Measurements from ENCODE around the gene MUC5AC.

Gene MUC5AC

DNA sequence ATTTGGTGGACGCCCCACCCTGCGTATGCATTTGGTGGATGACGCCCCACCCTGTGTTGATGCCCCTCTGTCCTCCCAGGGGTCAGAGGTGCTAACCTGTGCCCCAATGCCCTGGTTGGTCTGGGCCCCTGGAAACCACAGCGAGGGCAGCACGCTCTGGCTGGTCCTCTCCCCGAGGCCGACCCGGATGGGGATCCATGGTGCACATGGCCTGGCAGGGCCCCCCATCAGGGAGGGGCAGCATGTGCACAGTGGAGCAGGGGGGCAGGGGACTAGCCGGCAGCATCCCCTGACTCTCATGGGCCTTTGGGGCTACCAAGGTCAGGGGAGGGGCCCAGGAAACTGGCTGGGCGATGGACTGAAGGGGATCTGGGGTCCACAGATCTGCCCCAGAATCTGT, 7.6 kb upstream of the MUC5AC start:
- Histone ChIP-seq H3K4me3 (ENCODE audit: low read depth in 1 of 2, low read length in 2 of 2) (no peak overlapping the region), H3K9ac (ENCODE audit: low read depth, low read length) (no peak overlapping the region), H3K4me1 (ENCODE audit: insufficient read depth, low read length) (no peaks in the 10 kb centered on the region), H3K4me2 (ENCODE audit: insufficient read depth, low read length) (no peak overlapping the region), H3K36me3 (ENCODE audit: insufficient read depth, low read length) (no peaks in the 10 kb centered on the region), H3K27ac (ENCODE audit: low read length) (no peak overlapping the region), H3K79me2 (ENCODE audit: insufficient read depth, low read length) (no peaks in the 10 kb centered on the region), H2AFZ (ENCODE audit: low read depth, low read length) (no peak overlapping the region), H3K9me3 (ENCODE audit: insufficient read depth, low read length, severe bottlenecking) (no peaks in the 10 kb centered on the region), H4K20me1 (ENCODE audit: insufficient read depth, low read length) (no peaks in the 10 kb centered on the region; the same call in 1 of the 2 replicates), H3K27me3 (ENCODE audit: insufficient read depth, low read length, poor library complexity) (no peaks in the 10 kb centered on the region)
- DNase-seq (no peak), ATAC-seq (ENCODE audit: insufficient read depth, low read depth) (no peak)
- no peak for TF ChIP-seq EZH2 (IDR thresholded peaks at IDR 0.05; ENCODE audit: borderline replicate concordance, low read depth, low read length, severe bottlenecking)

DNA sequence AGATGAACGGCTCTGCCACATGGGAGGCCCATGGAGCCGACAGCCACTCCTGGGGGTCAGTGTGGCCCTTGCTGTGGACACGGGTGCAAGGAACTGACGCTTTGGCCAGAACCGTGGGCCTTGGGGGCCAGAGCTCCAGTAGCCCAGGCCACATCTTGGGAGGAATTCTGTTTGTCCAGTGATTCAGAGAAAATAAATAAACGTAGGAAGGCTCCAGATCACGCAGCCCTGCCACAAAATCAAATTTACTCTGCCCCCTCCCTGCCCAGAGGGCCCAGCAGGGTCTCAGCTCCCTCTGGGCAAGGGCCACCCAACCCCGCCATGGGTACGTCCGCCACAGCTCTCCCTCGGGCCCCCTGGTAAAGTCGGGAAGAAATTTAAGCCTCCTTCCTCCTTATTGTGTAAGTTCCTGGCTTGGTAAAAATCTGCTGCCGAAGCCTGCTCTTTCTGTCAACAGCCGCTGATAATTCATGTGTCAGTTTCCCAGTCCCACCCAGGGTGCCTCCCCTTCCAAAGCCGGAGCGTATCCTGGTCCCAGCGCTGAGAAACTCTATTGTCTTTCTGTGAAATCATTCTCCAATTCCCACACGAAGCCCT, 6.9 kb upstream of the MUC5AC start:
- Histone ChIP-seq H3K79me2 (ENCODE audit: insufficient read depth, low read length) (no peaks in the 10 kb centered on the region), H3K4me1 (ENCODE audit: insufficient read depth, low read length) (no peaks in the 10 kb centered on the region), H2AFZ (ENCODE audit: low read depth, low read length) (no peak overlapping the region), H3K27me3 (ENCODE audit: insufficient read depth, low read length, poor library complexity) (no peaks in the 10 kb centered on the region), H3K27ac (ENCODE audit: low read length) (no peak overlapping the region), H3K9ac (ENCODE audit: low read depth, low read length) (no peak overlapping the region), H3K4me3 (ENCODE audit: low read depth in 1 of 2, low read length in 2 of 2) (no peak overlapping the region), H3K36me3 (ENCODE audit: insufficient read depth, low read length) (no peaks in the 10 kb centered on the region), H3K9me3 (ENCODE audit: insufficient read depth, low read length, severe bottlenecking) (peaks cover 5% of the 10 kb centered on the region), H4K20me1 (ENCODE audit: insufficient read depth, low read length) (no peaks in the 10 kb centered on the region; the same call in 1 of the 2 replicates), H3K4me2 (ENCODE audit: insufficient read depth, low read length) (no peak overlapping the region)
- TF ChIP-seq, protein P1, sequence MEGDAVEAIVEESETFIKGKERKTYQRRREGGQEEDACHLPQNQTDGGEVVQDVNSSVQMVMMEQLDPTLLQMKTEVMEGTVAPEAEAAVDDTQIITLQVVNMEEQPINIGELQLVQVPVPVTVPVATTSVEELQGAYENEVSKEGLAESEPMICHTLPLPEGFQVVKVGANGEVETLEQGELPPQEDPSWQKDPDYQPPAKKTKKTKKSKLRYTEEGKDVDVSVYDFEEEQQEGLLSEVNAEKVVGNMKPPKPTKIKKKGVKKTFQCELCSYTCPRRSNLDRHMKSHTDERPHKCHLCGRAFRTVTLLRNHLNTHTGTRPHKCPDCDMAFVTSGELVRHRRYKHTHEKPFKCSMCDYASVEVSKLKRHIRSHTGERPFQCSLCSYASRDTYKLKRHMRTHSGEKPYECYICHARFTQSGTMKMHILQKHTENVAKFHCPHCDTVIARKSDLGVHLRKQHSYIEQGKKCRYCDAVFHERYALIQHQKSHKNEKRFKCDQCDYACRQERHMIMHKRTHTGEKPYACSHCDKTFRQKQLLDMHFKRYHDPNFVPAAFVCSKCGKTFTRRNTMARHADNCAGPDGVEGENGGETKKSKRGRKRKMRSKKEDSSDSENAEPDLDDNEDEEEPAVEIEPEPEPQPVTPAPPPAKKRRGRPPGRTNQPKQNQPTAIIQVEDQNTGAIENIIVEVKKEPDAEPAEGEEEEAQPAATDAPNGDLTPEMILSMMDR (IDR thresholded peaks at IDR 0.05; ENCODE audit: borderline replicate concordance, extremely low read depth, low read length, poor library complexity, severe bottlenecking), result no peak
- TF ChIP-seq EZH2 (IDR thresholded peaks at IDR 0.05; ENCODE audit: borderline replicate concordance, low read depth, low read length, severe bottlenecking), result no peak
- ATAC-seq (ENCODE audit: insufficient read depth, low read depth), result no peak
- DNase-seq, result no peak

DNA sequence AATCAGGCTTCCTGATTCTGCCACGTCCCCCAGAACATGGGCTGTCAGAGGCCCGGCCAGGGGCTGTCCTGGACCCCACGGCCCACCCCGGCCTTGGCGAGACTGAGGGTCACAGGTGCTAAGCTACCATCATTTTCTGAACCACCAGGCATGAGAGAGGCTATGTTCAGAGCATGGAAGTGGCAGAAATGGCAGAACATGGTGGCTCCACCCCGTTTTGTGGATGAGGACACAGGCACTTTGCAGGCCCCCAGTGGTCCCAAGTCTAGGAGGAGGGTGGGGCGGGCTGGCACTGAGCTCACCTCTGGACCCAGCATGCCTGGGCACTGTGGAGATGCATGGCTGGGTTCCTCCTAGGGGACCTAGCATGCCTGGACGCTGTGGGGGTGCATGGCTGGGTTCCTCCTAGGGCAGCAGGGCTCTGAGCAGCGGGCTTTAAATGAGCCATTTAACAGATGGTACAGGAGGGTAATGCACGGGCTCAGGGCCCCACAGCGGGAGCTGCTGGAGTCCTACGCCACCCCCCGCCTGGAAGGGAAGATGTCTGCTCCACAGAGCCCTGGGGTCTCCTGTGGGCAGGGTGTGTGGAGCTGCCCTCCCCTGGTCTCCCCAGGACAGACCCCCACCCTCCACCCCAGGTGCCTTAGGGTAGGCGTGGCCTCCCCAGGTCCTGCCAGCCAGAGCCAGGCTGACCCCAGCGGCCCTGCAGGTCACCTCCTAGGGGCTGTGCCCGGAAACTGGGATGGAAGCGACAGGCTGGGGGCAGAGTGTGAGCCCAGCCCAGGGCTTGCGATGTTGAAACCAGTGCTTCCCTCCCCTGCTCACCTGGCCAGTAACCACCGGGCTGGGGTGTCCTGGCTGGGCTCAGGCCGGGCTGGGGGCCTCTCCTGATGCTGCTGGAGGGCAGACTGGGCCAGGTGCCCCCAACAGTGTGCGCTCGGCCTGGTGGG, 6.1 kb upstream of the MUC5AC start:
- ATAC-seq (ENCODE audit: insufficient read depth, low read depth), result peak; percentile 44; the same call in 1 of the 3 replicates
- Histone ChIP-seq H3K4me2 (ENCODE audit: insufficient read depth, low read length) (no peak overlapping the region), H3K9me3 (ENCODE audit: insufficient read depth, low read length, severe bottlenecking) (peaks cover 5% of the 10 kb centered on the region), H3K36me3 (ENCODE audit: insufficient read depth, low read length) (no peaks in the 10 kb centered on the region), H4K20me1 (ENCODE audit: insufficient read depth, low read length) (no peaks in the 10 kb centered on the region; the same call in 1 of the 2 replicates), H3K79me2 (ENCODE audit: insufficient read depth, low read length) (no peaks in the 10 kb centered on the region), H3K4me1 (ENCODE audit: insufficient read depth, low read length) (no peaks in the 10 kb centered on the region), H3K4me3 (ENCODE audit: low read depth in 1 of 2, low read length in 2 of 2) (no peak overlapping the region), H3K9ac (ENCODE audit: low read depth, low read length) (no peak overlapping the region), H2AFZ (ENCODE audit: low read depth, low read length) (no peak overlapping the region), H3K27ac (ENCODE audit: low read length) (no peak overlapping the region), H3K27me3 (ENCODE audit: insufficient read depth, low read length, poor library complexity) (no peaks in the 10 kb centered on the region)
- TF ChIP-seq, protein P1 (IDR thresholded peaks at IDR 0.05; ENCODE audit: borderline replicate concordance, extremely low read depth, low read length, poor library complexity, severe bottlenecking), result no peak
- TF ChIP-seq EZH2 (IDR thresholded peaks at IDR 0.05; ENCODE audit: borderline replicate concordance, low read depth, low read length, severe bottlenecking), result no peak
- DNase-seq, result no peak

All from DND-41 (cell line).